HG02943 (cell line): ENCODE results near the gene FOXO4.
A peak's percentile ranks its signal among the peaks of the same experiment; 100 is the strongest.

Experiments
- ATAC-seq: cut with Tn5 transposase; IDR thresholded peaks from one replicate; pipeline ENCODE4 v1.9.1; 2021; ENCODE audit warnings: mild to moderate bottlenecking, low read depth, moderate library complexity; ENCODE audit not compliant: unreplicated experiment

Gene FOXO4

GRCh38 chrX:71098951-71099506 lies 3.4 kb downstream of the FOXO4 start:
- no peak for ATAC-seq

GRCh38 chrX:71099736-71100135 lies 4.1 kb downstream of the FOXO4 start:
- ATAC-seq: no peak

- ATAC-seq: no peak
These were observed 5.2 kb downstream of the FOXO4 start for GRCh38 chrX:71100581-71101505.

GRCh38 chrX:71102292-71102691 lies 6.6 kb downstream of the FOXO4 start:
- no peak for ATAC-seq

- no peak for ATAC-seq
These were observed 7.7 kb downstream of the FOXO4 start for GRCh38 chrX:71103110-71103983.

GRCh38 chrX:71105628-71106027 lies 10.0 kb downstream of the FOXO4 start:
- no peak for ATAC-seq

- no peak for ATAC-seq
These were observed 10.8 kb downstream of the FOXO4 start, which contains the start of gene CXorf65 for GRCh38 chrX:71106427-71106826. TSS of gene CXorf65 (minus strand) at chrX:71106740. CDS start at chrX:71106556, 184 bp downstream.

GRCh38 chrX:71107245-71107644 lies 11.6 kb downstream of the FOXO4 start:
- no peak for ATAC-seq

GRCh38 chrX:71107762-71108360 lies 12.2 kb downstream of the FOXO4 start:
- no peak for ATAC-seq

GRCh38 chrX:71109051-71109450 lies 13.4 kb downstream of the FOXO4 start:
- ATAC-seq: no peak

GRCh38 chrX:71111141-71111843 lies 15.6 kb downstream of the FOXO4 start, which contains the start of gene IL2RG:
TSS of gene IL2RG (minus strand) at chrX:71111577. CDS start at chrX:71111539, 38 bp downstream.
- ATAC-seq: peak; percentile 86

GRCh38 chrX:71111921-71112431 lies 16.3 kb downstream of the FOXO4 start:
- ATAC-seq: peak; percentile 20

- no peak for ATAC-seq
These were observed 21.7 kb downstream of the FOXO4 start for GRCh38 chrX:71117358-71117757.

- peak; percentile 76 for ATAC-seq
These were observed 22.7 kb downstream of the FOXO4 start, which contains the start of gene MED12 for GRCh38 chrX:71118032-71118984. TSS of gene MED12 (plus strand) at chrX:71118596. CDS start at chrX:71118755, 159 bp downstream.

GRCh38 chrX:71118985-71119535 lies 23.4 kb downstream of the FOXO4 start:
- no peak for ATAC-seq

- ATAC-seq: no peak
These were observed 32.6 kb downstream of the FOXO4 start for GRCh38 chrX:71128166-71128833.
